ENCODE results near the gene SH3BP5.

The SH3BP5 gene

GRCh38 chr3:15207836-15208504 is 124.4 kb downstream of the SH3BP5 start:
- TF ChIP-seq CTCF (IDR thresholded peaks at IDR 0.05; ENCODE audit: low read depth, low read length), result no peak

GRCh38 chr3:15206662-15207576 is 125.5 kb downstream of the SH3BP5 start:
- H3K4me3 ChIP-seq (ENCODE audit: low read depth, low read length), result peak overlapping the region; percentile 95
- TF ChIP-seq CTCF (IDR thresholded peaks at IDR 0.05; ENCODE audit: low read depth, low read length), result no peak

More at GRCh38 chr3:15207836-15208504, 124.4 kb downstream of the SH3BP5 start:
- peak overlapping the region; percentile 95 for H3K4me3 ChIP-seq (ENCODE audit: low read depth, low read length)

- peak within 1 kb of the TSS; percentile 95 for H3K4me3 ChIP-seq (ENCODE audit: low read depth, low read length)
Measured at GRCh38 chr3:15205934-15206661, 126.3 kb downstream of the SH3BP5 start, which contains the start of gene CAPN7. TSS of gene CAPN7 (plus strand) at chr3:15206246. CDS start at chr3:15206496, 250 bp downstream.

GRCh38 chr3:15205482-15205933 is 126.9 kb downstream of the SH3BP5 start:
- H3K4me3 ChIP-seq (ENCODE audit: low read depth, low read length), result peak overlapping the region; percentile 95
- TF ChIP-seq CTCF (IDR thresholded peaks at IDR 0.05; ENCODE audit: low read depth, low read length), result no peak

More at GRCh38 chr3:15205934-15206661, 126.3 kb downstream of the SH3BP5 start, which contains the start of gene CAPN7:
- TF ChIP-seq CTCF (IDR thresholded peaks at IDR 0.05; ENCODE audit: low read depth, low read length), result peak; percentile 32; the same call in 1 of the 2 replicates
